Activated CD8-positive, alpha-beta T cell treated with anti-CD3 and anti-CD28 coated beads, Interleukin-2, amount 10 ng/mL, durations not matched to agents 7 days and 5 days (primary cell): ENCODE measurements around the gene NUP214. TPM values are rescaled to one million over a fixed set of nuclear protein-coding genes. Genes with fewer than 3 reads are reported as not detected.

Experiments
- ATAC-seq: fragments of 150-1000 bp; cut with Tn5 transposase; one replicate; pipeline ENCODE4 v1.10.0; 2021; ENCODE audit warnings: moderate library complexity
- CTCF ChIA-PET: fragments of 350-600 bp; sonication (Branson Sonifier 250); formaldehyde crosslinking; loops from one replicate; lab custom pipeline; 2021; ENCODE audit warnings: antibody characterized with exemption; lab: Charles Lee
- POLR2A ChIA-PET: fragments of 350-600 bp; sonication (Branson Sonifier 250); formaldehyde crosslinking; loops from one replicate; lab custom pipeline; 2021; ENCODE audit warnings: antibody characterized with exemption; lab: Charles Lee
- DNase-seq: peaks from one replicate; pipeline ENCODE4 v3.0.0-alpha.2; 2020
- H3K27ac Mint-ChIP-seq: one replicate; pipeline ENCODE4 v1.8.0; 2021; ENCODE audit warnings: mild to moderate bottlenecking, mixed read lengths
- H3K27me3 Mint-ChIP-seq: one replicate; pipeline ENCODE4 v1.8.0; 2021; ENCODE audit warnings: low read depth, mixed read lengths
- H3K36me3 Mint-ChIP-seq: one replicate; pipeline ENCODE4 v1.8.0; 2021; ENCODE audit warnings: low read depth, mixed read lengths
- H3K4me1 Mint-ChIP-seq: one replicate; pipeline ENCODE4 v1.8.0; 2021; ENCODE audit warnings: low read depth, mixed read lengths
- H3K4me3 Mint-ChIP-seq: one replicate; pipeline ENCODE4 v1.8.0; 2021; ENCODE audit warnings: mild to moderate bottlenecking, mixed read lengths
- H3K9me3 Mint-ChIP-seq: one replicate; pipeline ENCODE4 v1.8.0; 2022; ENCODE audit warnings: mixed read lengths; ENCODE audit not compliant: insufficient read depth
- total RNA-seq, 2 experiments: library from RNA; stranded (reverse); gene quantifications; one replicate each; pipeline ENCODE4 v1.2.3, GENCODE V29; 2021

Gene NUP214
- total RNA-seq, 2 experiments from 2014 or later: 61.3 to 63.5 TPM

- H3K27ac Mint-ChIP-seq: no peak overlapping the region
- H3K4me1 Mint-ChIP-seq: peaks cover 25% of the 10 kb centered on the region
- peaks cover 2% of the 10 kb centered on the region for H3K36me3 Mint-ChIP-seq
- CTCF ChIA-PET: no interaction called here
- peak overlapping the region; percentile 17 for H3K4me3 Mint-ChIP-seq
- DNase-seq (no peak), ATAC-seq (no peak)
- POLR2A ChIA-PET: no interaction called here
- H3K9me3 Mint-ChIP-seq: no peaks in the 10 kb centered on the region
- peaks cover 29% of the 10 kb centered on the region for H3K27me3 Mint-ChIP-seq
Observed at GRCh38 chr9:131282688-131283422, 157.5 kb downstream of the NUP214 start.

Other genes with a start within 250 kb of the NUP214 start
- gene QRFP, start 228.8 kb upstream of the NUP214 start, total RNA-seq: not detected
- gene FIBCD1, start 186.3 kb upstream of the NUP214 start, total RNA-seq: not detected
- gene LAMC3, start 116.4 kb upstream of the NUP214 start, total RNA-seq: not detected
- gene AIF1L, start 29.1 kb upstream of the NUP214 start, total RNA-seq: under 1 TPM; 0.29 to 0.31 TPM
- 100 to 1,000 TPM in 1 of 2 experiments, 10 to 100 TPM in 1; 99.2 to 101 TPM for gene FAM78A, start 150.9 kb downstream of the NUP214 start, total RNA-seq
- gene PLPP7, start 164.1 kb downstream of the NUP214 start, total RNA-seq: under 1 TPM in 1 of 2 experiments, not detected in 1; 0.21 TPM